IPS DF 19.7 (cell line): ENCODE results near the gene CACNA1C.

Experiments
- DNase-seq: peaks from one replicate; pipeline ENCODE4 v3.0.0-alpha.2; 2013; ENCODE audit warnings: low read depth, low spot score

The CACNA1C gene

GRCh38 chr12:2504577-2504976 is 451.8 kb downstream of the CACNA1C start:
- DNase-seq = no peak

- no peak for DNase-seq
Measured at GRCh38 chr12:2507814-2508213, 455.0 kb downstream of the CACNA1C start.

GRCh38 chr12:2509137-2509536 is 456.4 kb downstream of the CACNA1C start:
- DNase-seq = no peak

GRCh38 chr12:2510045-2510444 is 457.3 kb downstream of the CACNA1C start:
- no peak for DNase-seq

GRCh38 chr12:2513141-2514037 is 460.6 kb downstream of the CACNA1C start:
- no peak for DNase-seq

GRCh38 chr12:2514038-2514340 is 461.2 kb downstream of the CACNA1C start:
- no peak for DNase-seq

- DNase-seq = no peak
Measured at GRCh38 chr12:2520722-2521246, 468.0 kb downstream of the CACNA1C start.

GRCh38 chr12:2523317-2523716 is 470.5 kb downstream of the CACNA1C start:
- DNase-seq = no peak

- DNase-seq = no peak
Measured at GRCh38 chr12:2523844-2524243, 471.1 kb downstream of the CACNA1C start.

GRCh38 chr12:2526371-2526770 is 473.6 kb downstream of the CACNA1C start:
- no peak for DNase-seq

- DNase-seq = no peak
Measured at GRCh38 chr12:2528001-2528400, 475.2 kb downstream of the CACNA1C start.

GRCh38 chr12:2529807-2530206 is 477.0 kb downstream of the CACNA1C start:
- no peak for DNase-seq

GRCh38 chr12:2531371-2531770 is 478.6 kb downstream of the CACNA1C start:
- no peak for DNase-seq

GRCh38 chr12:2533036-2533435 is 480.2 kb downstream of the CACNA1C start:
- no peak for DNase-seq

GRCh38 chr12:2535583-2536204 is 482.9 kb downstream of the CACNA1C start:
- no peak for DNase-seq

- DNase-seq = no peak
Measured at GRCh38 chr12:2536724-2537123, 483.9 kb downstream of the CACNA1C start.

GRCh38 chr12:2537868-2538541 is 485.2 kb downstream of the CACNA1C start:
- no peak for DNase-seq

GRCh38 chr12:2539938-2540337 is 487.2 kb downstream of the CACNA1C start:
- no peak for DNase-seq

GRCh38 chr12:2540535-2540941 is 487.8 kb downstream of the CACNA1C start:
- DNase-seq = no peak

- no peak for DNase-seq
Measured at GRCh38 chr12:2541631-2542204, 488.9 kb downstream of the CACNA1C start.

- DNase-seq = no peak
Measured at GRCh38 chr12:2543801-2544200, 491.0 kb downstream of the CACNA1C start.

- no peak for DNase-seq
Measured at GRCh38 chr12:2544230-2544629, 491.4 kb downstream of the CACNA1C start.
